ENCODE measurements around the gene NACC1. TPM values are rescaled to one million over a fixed set of nuclear protein-coding genes. Genes with fewer than 3 reads are reported as not detected.

NACC1 gene
- total RNA-seq, 1 experiment from 2014 or later, result 133 TPM

DNA sequence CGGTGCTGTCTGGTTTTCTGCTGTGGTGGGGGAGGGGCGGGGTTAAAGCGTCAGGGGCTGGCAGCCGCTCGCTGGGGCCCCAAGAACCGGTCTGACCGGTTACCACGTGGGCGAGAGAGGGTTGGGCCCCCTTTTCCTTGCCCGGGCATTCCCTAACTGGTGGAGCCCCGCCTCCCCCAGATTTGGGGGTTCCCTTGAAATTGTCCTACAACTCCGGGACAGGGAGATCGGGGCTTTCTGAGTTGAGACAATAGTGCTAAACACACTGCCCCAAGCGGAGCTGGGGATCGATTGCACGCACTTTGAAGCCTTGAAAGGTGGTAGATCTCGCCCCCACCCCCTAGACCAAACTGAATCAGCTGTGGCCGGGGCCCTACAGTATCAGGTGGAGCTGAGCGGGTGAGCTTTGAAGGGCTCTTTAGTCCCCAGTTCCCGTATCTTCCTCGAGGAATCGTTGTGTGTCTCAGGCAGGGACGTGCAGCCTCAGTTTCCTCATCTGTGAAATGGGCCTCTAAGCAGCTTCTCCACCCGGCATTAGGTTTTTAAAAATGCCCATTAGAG, 36.9 kb downstream of the NACC1 start:
- CTCF ChIA-PET, result interaction anchor here (0.6 kb wide), 1 partner anchor 15 kb away, joined by 4 read pairs; no protein-coding TSS in a partner anchor

DNA sequence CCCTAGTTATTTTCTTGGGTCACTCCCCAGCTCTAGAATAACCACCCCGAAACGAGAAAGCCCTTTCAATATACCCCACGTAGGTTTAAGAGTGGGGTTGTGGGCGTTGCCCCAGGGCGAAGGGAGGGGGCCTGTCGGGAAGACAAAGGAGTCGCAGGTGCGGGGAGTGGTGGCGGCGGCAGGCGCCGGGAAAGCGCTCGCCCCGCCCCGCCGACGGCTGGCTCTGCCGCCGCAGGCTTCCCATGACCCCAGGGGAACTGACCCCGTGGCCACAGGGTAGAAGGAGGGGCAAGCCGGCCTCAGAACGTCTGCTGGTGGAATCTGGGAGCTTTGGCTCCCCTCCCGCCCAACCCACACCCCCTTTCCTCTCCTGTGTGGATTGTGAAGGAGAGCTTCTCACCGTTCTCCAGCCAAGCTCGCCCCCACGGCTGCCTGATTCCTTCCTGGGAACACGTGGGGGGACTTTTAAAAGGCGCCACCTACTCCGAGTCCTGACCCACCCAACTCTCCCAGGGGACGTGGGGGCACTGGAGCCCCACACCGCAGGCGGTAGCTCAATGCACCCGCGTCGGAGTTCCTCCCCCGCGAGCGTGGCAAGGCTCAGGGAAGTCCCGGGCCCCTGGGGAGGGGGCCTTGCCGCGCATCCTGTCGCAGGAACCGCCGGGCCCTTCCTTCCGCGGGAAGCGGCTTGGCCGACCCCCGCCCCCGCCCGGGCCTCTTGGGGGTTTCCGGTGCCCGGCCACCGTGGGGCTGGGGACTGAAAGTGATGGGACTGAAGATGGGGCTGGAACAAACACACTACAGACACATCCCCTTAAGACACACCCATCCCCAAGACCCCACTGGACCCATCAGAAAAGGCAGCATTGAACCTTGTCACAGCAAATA, 37.7 kb downstream of the NACC1 start:
- peaks cover 54% of the 10 kb centered on the region for H3K79me2 ChIP-seq (ENCODE audit: low read depth)
- POLR2A ChIA-PET (ENCODE audit: unreplicated experiment), result interaction anchor here (0.5 to 2.2 kb wide), 5 partner anchors 9 to 673 kb away, joined by 3 to 19 read pairs (median 5); no protein-coding TSS in a partner anchor
- peak overlapping the region; percentile 98 for H3K27ac ChIP-seq
- peaks cover 18% of the 10 kb centered on the region for H4K20me1 ChIP-seq (ENCODE audit: insufficient read depth)
- peaks cover 22% of the 10 kb centered on the region for H3K4me1 ChIP-seq (replicated peaks; ENCODE audit: insufficient read depth)
- H3K36me3 ChIP-seq (ENCODE audit: low read depth), result peaks cover 15% of the 10 kb centered on the region
- no peaks in the 10 kb centered on the region for H3K27me3 ChIP-seq (ENCODE audit: insufficient read depth, low read depth)
- H2AFZ ChIP-seq, result no peak overlapping the region
- no TSS peak for BruUV-seq (replicated peaks)
- TF ChIP-seq EZH2 (IDR thresholded peaks at IDR 0.05; ENCODE audit: low read depth), result no peak
- TF ChIP-seq, protein P1, sequence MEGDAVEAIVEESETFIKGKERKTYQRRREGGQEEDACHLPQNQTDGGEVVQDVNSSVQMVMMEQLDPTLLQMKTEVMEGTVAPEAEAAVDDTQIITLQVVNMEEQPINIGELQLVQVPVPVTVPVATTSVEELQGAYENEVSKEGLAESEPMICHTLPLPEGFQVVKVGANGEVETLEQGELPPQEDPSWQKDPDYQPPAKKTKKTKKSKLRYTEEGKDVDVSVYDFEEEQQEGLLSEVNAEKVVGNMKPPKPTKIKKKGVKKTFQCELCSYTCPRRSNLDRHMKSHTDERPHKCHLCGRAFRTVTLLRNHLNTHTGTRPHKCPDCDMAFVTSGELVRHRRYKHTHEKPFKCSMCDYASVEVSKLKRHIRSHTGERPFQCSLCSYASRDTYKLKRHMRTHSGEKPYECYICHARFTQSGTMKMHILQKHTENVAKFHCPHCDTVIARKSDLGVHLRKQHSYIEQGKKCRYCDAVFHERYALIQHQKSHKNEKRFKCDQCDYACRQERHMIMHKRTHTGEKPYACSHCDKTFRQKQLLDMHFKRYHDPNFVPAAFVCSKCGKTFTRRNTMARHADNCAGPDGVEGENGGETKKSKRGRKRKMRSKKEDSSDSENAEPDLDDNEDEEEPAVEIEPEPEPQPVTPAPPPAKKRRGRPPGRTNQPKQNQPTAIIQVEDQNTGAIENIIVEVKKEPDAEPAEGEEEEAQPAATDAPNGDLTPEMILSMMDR (conservative IDR thresholded peaks at IDR 0.05), result no peak
- peak overlapping the region; percentile 99 for H3K4me2 ChIP-seq
- H3K9me2 ChIP-seq (ENCODE audit: insufficient read depth), result no peaks in the 10 kb centered on the region
- H3F3A ChIP-seq (ENCODE audit: insufficient read depth, low read depth), result peaks cover 51% of the 10 kb centered on the region
- CTCF ChIA-PET, result interaction anchor here (0.6 kb wide), 1 partner anchor 14 kb away, joined by 4 read pairs; no protein-coding TSS in a partner anchor
- H3K4me3 ChIP-seq, result peak overlapping the region; percentile 99
- H3K9me3 ChIP-seq (ENCODE audit: insufficient read depth, low read depth), result no peaks in the 10 kb centered on the region
- DNase-seq, result peak; percentile 89 to 93
- intact Hi-C loops (cut with micrococcal nuclease; ENCODE audit: unreplicated experiment), result loop anchor here (1.0 to 5.0 kb wide), 4 partner anchors 8 to 103 kb away; no protein-coding TSS in a partner anchor

More for the DNA sequence above, 36.9 kb downstream of the NACC1 start:
- no peaks in the 10 kb centered on the region for H3K27me3 ChIP-seq (ENCODE audit: insufficient read depth, low read depth)
- no peak for TF ChIP-seq EZH2 (IDR thresholded peaks at IDR 0.05; ENCODE audit: low read depth)
- TF ChIP-seq, protein P1 (conservative IDR thresholded peaks at IDR 0.05), result peak; percentile 24; the same call in 1 of the 2 replicates
- peak overlapping the region; percentile 99 for H3K4me3 ChIP-seq
- peak overlapping the region; percentile 98 for H3K27ac ChIP-seq
- POLR2A ChIA-PET (ENCODE audit: unreplicated experiment), result interaction anchor here (0.5 to 2.2 kb wide), 4 partner anchors 9 to 673 kb away, joined by 3 to 19 read pairs (median 5); no protein-coding TSS in a partner anchor
- peak overlapping the region; percentile 99 for H3K4me2 ChIP-seq
- H4K20me1 ChIP-seq (ENCODE audit: insufficient read depth), result peaks cover 18% of the 10 kb centered on the region
- peaks cover 45% of the 10 kb centered on the region for H3F3A ChIP-seq (ENCODE audit: insufficient read depth, low read depth)
- BruUV-seq (replicated peaks), result no TSS peak
- no peak overlapping the region for H2AFZ ChIP-seq
- no peaks in the 10 kb centered on the region for H3K9me3 ChIP-seq (ENCODE audit: insufficient read depth, low read depth)
- peaks cover 15% of the 10 kb centered on the region for H3K4me1 ChIP-seq (replicated peaks; ENCODE audit: insufficient read depth)
- intact Hi-C loops (cut with micrococcal nuclease; ENCODE audit: unreplicated experiment), result loop anchor here (1.0 to 5.0 kb wide), 6 partner anchors 8 to 697 kb away; partner anchors contain the start of gene HOOK2
- peak; percentile 89 for DNase-seq
- H3K9me2 ChIP-seq (ENCODE audit: insufficient read depth), result no peaks in the 10 kb centered on the region
- peaks cover 57% of the 10 kb centered on the region for H3K79me2 ChIP-seq (ENCODE audit: low read depth)
- peaks cover 15% of the 10 kb centered on the region for H3K36me3 ChIP-seq (ENCODE audit: low read depth)

DNA sequence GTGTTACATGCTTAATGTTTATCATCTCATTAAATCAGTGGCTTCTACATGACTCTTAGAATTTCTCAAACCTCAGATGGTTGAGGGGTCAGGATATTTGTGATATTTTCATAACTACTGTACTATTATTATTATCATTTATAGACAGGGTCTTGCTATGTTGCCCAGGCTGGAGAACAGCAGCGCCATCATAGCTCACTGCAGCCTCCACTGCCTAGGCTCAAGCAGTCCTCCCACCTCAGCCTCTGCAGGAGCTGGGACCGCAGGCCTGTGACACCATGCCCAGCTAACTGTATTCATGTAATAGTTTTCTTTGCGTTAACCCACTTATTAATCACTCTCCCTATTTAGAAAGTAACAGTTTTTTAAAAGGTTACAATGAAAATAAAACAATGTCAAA, 41.6 kb downstream of the NACC1 start:
- Histone ChIP-seq H3K4me3 (no peak overlapping the region), H3K9me3 (ENCODE audit: insufficient read depth, low read depth) (no peaks in the 10 kb centered on the region), H3K79me2 (ENCODE audit: low read depth) (peaks cover 37% of the 10 kb centered on the region), H3K27me3 (ENCODE audit: insufficient read depth, low read depth) (no peaks in the 10 kb centered on the region), H3F3A (ENCODE audit: insufficient read depth, low read depth) (peaks cover 66% of the 10 kb centered on the region), H3K36me3 (ENCODE audit: low read depth) (peaks cover under 1% of the 10 kb centered on the region; the same call in 1 of the 2 replicates), H3K4me2 (0 out of 2 replicates have a peak overlapping the region, but pooled peaks have one; percentile 85), H3K9me2 (ENCODE audit: insufficient read depth) (no peaks in the 10 kb centered on the region), H4K20me1 (ENCODE audit: insufficient read depth) (peaks cover under 1% of the 10 kb centered on the region; the same call in 1 of the 2 replicates), H3K27ac (no peak overlapping the region), H2AFZ (no peak overlapping the region), H3K4me1 (replicated peaks; ENCODE audit: insufficient read depth) (peaks cover 52% of the 10 kb centered on the region)
- POLR2A ChIA-PET (ENCODE audit: unreplicated experiment), result no interaction called here
- intact Hi-C loops (cut with micrococcal nuclease; ENCODE audit: unreplicated experiment), result loop anchor here (5.0 kb wide), 2 partner anchors 107 to 372 kb away; no protein-coding TSS in a partner anchor
- TF ChIP-seq EZH2 (IDR thresholded peaks at IDR 0.05; ENCODE audit: low read depth), result no peak
- TF ChIP-seq, protein P1 (conservative IDR thresholded peaks at IDR 0.05), result no peak
- BruUV-seq (replicated peaks), result no TSS peak
- CTCF ChIA-PET, result interaction anchor here (0.5 to 0.6 kb wide), 2 partner anchors 11 to 72 kb away, joined by 3 to 5 read pairs; no protein-coding TSS in a partner anchor
- DNase-seq, result no peak
